Posterior vena cava (tissue), 2 donors: ENCODE measurements around the gene FAM168B. TPM values are rescaled to one million over a fixed set of nuclear protein-coding genes. Genes with fewer than 3 reads are reported as not detected.

Source experiments
- DNase-seq: peaks from one replicate; pipeline ENCODE4 v3.0.0-alpha.2; 2020; ENCODE audit warnings: low spot score
- intact Hi-C, 2 donors: fragments of 100-400 bp; cut with DNase I; formaldehyde crosslinking; loops; one replicate each; pipeline versions ENCODE4 v1.14.1 to v1.14.2; 2022 to 2023
- total RNA-seq, 2 donors: library from RNA; stranded (reverse); fragmentation: NEBNext Ultra II Directional; extraction: Animal tissue kit (Norgen Biotek cat#: 25700); gene quantifications; one replicate each; pipeline ENCODE4 v1.2.1, GENCODE V29; 2021
- donor health status: DM: yes; HTN: yes; CAD: no.
- donor health status: DM: yes; HTN: yes; CAD: no.

FAM168B gene
- total RNA-seq, 2 donors from 2014 or later, result 87.4 to 104 TPM

DNA sequence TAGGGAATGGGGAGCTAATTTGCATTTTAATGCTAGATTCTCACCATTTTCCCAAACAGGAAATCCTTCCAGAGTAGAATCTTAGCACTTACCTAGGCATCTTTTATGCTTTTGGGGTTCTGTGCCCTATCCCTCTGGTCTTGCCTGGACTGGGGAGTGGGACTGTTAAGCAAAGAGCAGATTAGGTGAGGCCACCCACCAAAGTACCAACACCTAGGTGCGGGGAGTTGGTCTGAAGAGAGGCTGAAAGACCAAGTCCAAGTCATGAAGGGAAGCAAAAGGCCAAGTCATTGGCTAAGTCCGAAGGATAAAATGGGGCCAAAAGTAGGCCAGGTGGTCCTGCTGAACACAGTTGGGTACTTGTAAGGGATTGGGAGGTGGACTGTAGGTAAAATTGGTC lies 86.7 kb downstream of the FAM168B start:
- DNase-seq, result no peak
- intact Hi-C loops, result no loop called here

DNA sequence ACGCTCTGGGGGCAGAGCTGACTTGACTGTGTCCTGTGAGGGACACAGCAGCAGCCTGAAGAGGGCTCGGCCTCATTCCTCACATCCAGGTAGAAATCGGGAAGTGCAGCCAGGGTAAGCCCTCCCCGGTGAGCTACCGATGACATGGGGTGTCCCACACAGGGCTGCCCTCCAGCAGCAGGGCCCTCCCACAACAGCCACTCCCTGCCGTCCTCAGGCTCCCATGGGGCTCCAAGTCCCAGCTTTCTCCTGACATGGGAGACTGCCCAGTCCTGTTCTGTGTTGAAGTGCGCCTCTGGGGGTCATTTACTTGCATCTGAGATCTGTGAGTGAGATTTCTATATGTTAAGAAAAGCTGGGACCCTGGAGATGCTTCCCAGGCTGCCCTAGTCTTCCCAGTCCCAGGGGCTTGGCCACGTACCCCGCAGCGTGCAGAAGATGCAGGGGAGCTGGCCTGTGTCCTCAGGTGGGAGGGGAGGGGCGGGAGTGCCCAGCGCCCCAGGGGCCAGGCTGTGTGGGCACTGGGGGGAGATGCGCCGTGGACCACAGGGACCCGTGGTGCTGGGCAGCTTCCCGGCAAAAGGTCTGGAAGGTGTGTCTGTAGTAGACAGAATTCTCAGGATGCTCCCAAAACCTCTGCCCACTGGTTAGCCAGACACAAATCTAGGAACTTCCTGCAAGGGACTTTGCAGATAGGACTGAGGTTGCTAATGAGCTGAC lies 87.9 kb downstream of the FAM168B start:
- DNase-seq, result no peak
- intact Hi-C loops, result no loop called here

DNA sequence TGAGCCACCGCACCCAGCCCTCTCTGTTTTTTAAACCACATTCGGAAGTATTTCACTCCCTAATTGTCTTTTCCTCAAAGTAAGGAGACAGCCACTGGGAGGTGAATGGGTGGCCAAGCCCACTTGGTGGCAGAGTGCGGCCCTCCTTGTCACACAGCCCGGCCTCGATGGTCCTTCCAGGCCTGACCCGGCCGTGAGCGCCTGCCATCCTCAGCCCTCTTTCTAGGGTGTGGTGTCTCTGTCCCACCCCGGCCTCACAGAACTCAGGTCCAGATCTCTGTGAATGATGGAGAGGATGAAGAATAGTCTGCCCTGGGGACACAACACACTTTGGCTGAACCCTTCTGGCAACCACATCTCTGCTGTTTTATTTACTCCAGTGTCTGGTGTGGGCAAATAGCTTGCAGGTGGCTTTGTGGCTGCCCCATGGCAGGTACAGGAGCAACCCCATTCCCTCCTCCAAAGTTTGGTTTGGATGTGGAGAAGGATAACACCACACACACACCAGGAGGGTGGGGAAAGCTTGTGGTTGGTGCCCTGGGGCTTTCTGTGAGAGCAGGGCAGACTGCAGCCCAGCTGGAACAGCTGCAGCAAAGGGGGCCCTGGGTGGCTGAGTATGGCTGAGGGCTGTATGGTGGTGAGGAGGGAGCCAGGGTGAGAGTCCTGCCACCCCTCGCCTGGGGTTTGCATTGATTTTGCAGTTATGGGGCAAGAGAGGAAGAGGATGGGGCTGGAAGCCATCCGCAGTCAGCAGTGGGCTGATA lies 88.6 kb downstream of the FAM168B start:
- intact Hi-C loops, result no loop called here
- DNase-seq, result no peak

GRCh38 chr2:130998561-130998960 lies 94.7 kb downstream of the FAM168B start:
- no peak for DNase-seq
- intact Hi-C loops, result no loop called here

Other genes starting within 250 kb of the FAM168B start
- gene PLEKHB2, start 11.9 kb upstream of the FAM168B start, total RNA-seq, result 10 to 100 TPM; 25.4 to 40.4 TPM
- under 1 TPM; 0.37 to 0.38 TPM for gene POTEE, start 116.1 kb upstream of the FAM168B start, total RNA-seq